ENCODE results near the gene ETV5.

GRCh38 chr3:186025161-186025560 is 83.7 kb downstream of the ETV5 start:
- no peak for TF ChIP-seq CTCF (conservative IDR thresholded peaks at IDR 0.05 in 1 of 2, IDR thresholded peaks at IDR 0.05 in 1 of 2; ENCODE audit: extremely low read depth in 1 of 2, insufficient read depth in 1 of 2, low read depth in 1 of 2, low read length in 2 of 2)
- TF ChIP-seq EZH2 (IDR thresholded peaks at IDR 0.05; ENCODE audit: borderline replicate concordance, low read length): no peak
